SK-N-SH treated with all-trans-retinoic acid at 6 μM for 48 hours (cell line): ENCODE data around the gene KCMF1.

Source experiments
- POU6F1 ChIP-seq: fragments of 250-450 bp; sonication (Bioruptor Pico); IDR thresholded peaks from 2 replicates; pipeline ENCODE4 v1.8.0; 2021; ENCODE audit warnings: low read depth, mild to moderate bottlenecking, moderate library complexity, borderline replicate concordance
- PPARA ChIP-seq: fragments of 250-450 bp; sonication (Bioruptor Pico); IDR thresholded peaks from 2 replicates; pipeline ENCODE4 v1.5.0; 2020; ENCODE audit warnings: mild to moderate bottlenecking, borderline replicate concordance
- TOX ChIP-seq: fragments of 250-450 bp; sonication (Bioruptor Pico); IDR thresholded peaks from 2 replicates; pipeline ENCODE4 v1.8.0; 2021; ENCODE audit warnings: mild to moderate bottlenecking, moderate library complexity, borderline replicate concordance
- ZNF70 ChIP-seq: fragments of 450-650 bp; formaldehyde crosslinking; IDR thresholded peaks from 2 replicates; pipeline ENCODE4 v1.5.0; 2020; ENCODE audit warnings: mild to moderate bottlenecking, moderate library complexity

GRCh38 chr2:85077859-85078419 is 107.0 kb downstream of the KCMF1 start:
- no peak for TF ChIP-seq POU6F1
- no peak for TF ChIP-seq PPARA (CRISPR knock-in tag)
- no peak for TF ChIP-seq ZNF70 (CRISPR knock-in tag)
- TF ChIP-seq TOX (CRISPR knock-in tag) = no peak
